K562 (cell line): ENCODE data around the gene SLC39A7. TPM values are rescaled to one million over a fixed set of nuclear protein-coding genes. Genes with fewer than 3 reads are reported as not detected.

Source experiments
- ATAC-seq: fragments of 200-7000 bp; cut with Tn5 transposase; 3 replicates; pipeline ENCODE4 v1.9.1; 2020; ENCODE audit warnings: moderate library complexity
- BruUV-seq: library from RNA; stranded (reverse); fragments of 400-500 nt; replicated peaks from 2 replicates; lab custom pipeline; 2021; lab: Mats Ljungman, UMichigan
- CTCF ChIA-PET: fragments of 300-600 bp; formaldehyde crosslinking; extraction: SDS; loops from one replicate; lab custom pipeline; 2021; ENCODE audit warnings: low intra/inter-chr PET ratio; lab: Yijun Ruan, JAX
- POLR2A ChIA-PET: fragments of 300-600, 350-650 bp; sonication (Branson Sonifier 250); formaldehyde crosslinking; extraction: SDS; loops from one replicate; lab custom pipeline; 2021; ENCODE audit warnings: antibody characterized with exemption, inconsistent platforms; lab: Yijun Ruan, JAX
- DNase-seq, 4 experiments: peaks; one replicate each; pipeline versions ENCODE4 v3.0.0 to v3.0.0-alpha.2; 2011 to 2018; ENCODE audit warnings: low spot score in 3 of 4, mixed read lengths in 3 of 4; ENCODE audit errors: extremely low read depth in 1 of 4
- FAIRE-seq: peaks from 2 replicates; lab custom pipeline; 2011; peaks lifted over from hg19 to GRCh38; lab: Jason Lieb, UNC
- H2AFZ ChIP-seq: 2 replicates; pipeline ENCODE4 v1.6.0; 2011; ENCODE audit warnings: low read depth, low read length, control low read depth, inconsistent platforms
- H3K27ac ChIP-seq: fragments of 200-600 bp; 3 replicates; pipeline ENCODE4 v1.8.0; 2011; ENCODE audit warnings: low read depth, mild to moderate bottlenecking, control low read depth, inconsistent platforms, low read length, moderate library complexity, mixed read lengths; ENCODE audit errors: extremely low read depth
- H3K27me3 ChIP-seq, 2 experiments: fragments of 300-600 bp in 1 of 2; 2 replicates in 1 of 2; 3 replicates in 1 of 2; pipeline versions ENCODE4 v1.6.0 to v1.8.0; 2011; ENCODE audit warnings: inconsistent platforms in 2 of 2, low read length in 2 of 2, mild to moderate bottlenecking in 1 of 2, mixed read lengths in 1 of 2, moderate library complexity in 1 of 2; ENCODE audit not compliant: control insufficient read depth in 2 of 2, insufficient read depth in 2 of 2
- H3K36me3 ChIP-seq: fragments of 300-600 bp; 3 replicates; pipeline ENCODE4 v1.8.0; 2011; ENCODE audit warnings: mild to moderate bottlenecking, low read length, inconsistent platforms; ENCODE audit not compliant: control insufficient read depth, insufficient read depth
- H3K4me1 ChIP-seq, 2 experiments: fragments of 200-600 bp in 1 of 2; replicated peaks in 1 of 2; 2 replicates in 1 of 2; 3 replicates in 1 of 2; pipeline versions ENCODE4 v1.5.1 to v1.8.0; 2011; ENCODE audit warnings: inconsistent platforms in 2 of 2, low read length in 2 of 2, mild to moderate bottlenecking in 1 of 2, mixed read lengths in 1 of 2, moderate library complexity in 1 of 2; ENCODE audit not compliant: control insufficient read depth in 2 of 2, insufficient read depth in 2 of 2
- H3K4me2 ChIP-seq: 2 replicates; pipeline ENCODE4 v1.6.1; 2011; ENCODE audit warnings: low read length, control low read depth, inconsistent platforms, mixed read lengths; ENCODE audit not compliant: insufficient read depth
- H3K4me3 ChIP-seq: fragments of 200-600 bp; sonication (generic), shearing (Covaris generic); 2 replicates; pipeline ENCODE4 v1.5.1; 2016; ENCODE audit warnings: control low read depth, inconsistent platforms
- H3K79me2 ChIP-seq: fragments of 200-600 bp; 3 replicates; pipeline ENCODE4 v1.8.0; 2011; ENCODE audit warnings: low read length, inconsistent platforms; ENCODE audit not compliant: control insufficient read depth, insufficient read depth
- H3K9ac ChIP-seq, 2 experiments: 2 replicates each; pipeline versions ENCODE4 v1.6.0 to v1.6.1; 2011; ENCODE audit warnings: low read depth in 2 of 2, low read length in 2 of 2, control low read depth in 1 of 2, inconsistent platforms in 1 of 2, mild to moderate bottlenecking in 1 of 2, mixed read lengths in 1 of 2; ENCODE audit not compliant: insufficient read depth in 1 of 2
- H3K9me1 ChIP-seq: one replicate; pipeline ENCODE4 v1.6.0; 2011; ENCODE audit warnings: inconsistent platforms, mild to moderate bottlenecking, low read length, moderate library complexity; ENCODE audit not compliant: control insufficient read depth, insufficient read depth
- H3K9me3 ChIP-seq: replicated peaks from 2 replicates; pipeline ENCODE4 v1.5.1; 2011; ENCODE audit warnings: low read depth, low read length, inconsistent platforms; ENCODE audit not compliant: control insufficient read depth, insufficient read depth
- H4K20me1 ChIP-seq: replicated peaks from 2 replicates; pipeline ENCODE4 v1.6.1; 2011; ENCODE audit warnings: low read length, inconsistent platforms, mixed read lengths; ENCODE audit not compliant: control insufficient read depth, insufficient read depth
- ARID2 ChIP-seq: fragments of 450-650 bp; IDR thresholded peaks from 2 replicates; pipeline ENCODE4 v1.6.1; 2017; ENCODE audit warnings: antibody characterized with exemption, mild to moderate bottlenecking
- DIDO1 ChIP-seq: fragments of 450-650 bp; IDR thresholded peaks from 2 replicates; pipeline ENCODE4 v1.6.1; 2016; ENCODE audit warnings: low read depth, missing biosample characterization, missing genetic modification characterization
- KDM1A ChIP-seq, 2 experiments: fragments of 450-650 bp; IDR thresholded peaks; 2 replicates each; pipeline ENCODE4 v1.6.1; 2016; ENCODE audit warnings: mild to moderate bottlenecking in 2 of 2
- PCBP1 ChIP-seq: fragments of 200-400 bp; formaldehyde crosslinking; IDR thresholded peaks from 2 replicates; pipeline ENCODE4 v1.6.1; 2018; ENCODE audit warnings: mild to moderate bottlenecking, low read depth, low read length; ENCODE audit not compliant: poor library complexity, severe bottlenecking
- PHB2 ChIP-seq: fragments of 450-650 bp; IDR thresholded peaks from 2 replicates; pipeline ENCODE4 v1.6.1; 2017; ENCODE audit warnings: low read depth
- POLR2H ChIP-seq: IDR thresholded peaks from 2 replicates; pipeline ENCODE4 v1.6.1; 2016; ENCODE audit warnings: missing genetic modification characterization, low read depth, mild to moderate bottlenecking, control low read depth, missing compliant biosample characterization, moderate library complexity
- RBFOX2 ChIP-seq: fragments of 200-400 bp; formaldehyde crosslinking; IDR thresholded peaks from 2 replicates; pipeline ENCODE4 v1.6.1; 2017; ENCODE audit warnings: low read depth, mild to moderate bottlenecking, low read length, moderate library complexity
- STAG1 ChIP-seq: sonication (generic); formaldehyde crosslinking; IDR thresholded peaks from 2 replicates; pipeline ENCODE4 v1.5.0; 2020; ENCODE audit warnings: missing genetic modification reagents, borderline replicate concordance
- TEAD1 ChIP-seq, 2 experiments: fragments of 450-650 bp in 1 of 2; sonication (generic) in 1 of 2; formaldehyde crosslinking; IDR thresholded peaks; 2 replicates each; pipeline versions ENCODE4 v1.4.0 to v1.8.0; 2020 to 2022; ENCODE audit warnings: mild to moderate bottlenecking in 2 of 2, missing genetic modification reagents in 1 of 2
- YY1 ChIP-seq, 3 experiments: IDR thresholded peaks; 2 replicates each; pipeline ENCODE4 v1.6.1; 2011; ENCODE audit warnings: low read length in 2 of 3, mild to moderate bottlenecking in 2 of 3, moderate library complexity in 2 of 3, borderline replicate concordance in 1 of 3, control low read depth in 1 of 3, low read depth in 1 of 3; ENCODE audit not compliant: insufficient read depth in 3 of 3, insufficient replicate concordance in 2 of 3, control insufficient read depth in 1 of 3, insufficient read length in 1 of 3; ENCODE audit errors: extremely low read depth in 1 of 3
- ZNF174 ChIP-seq: fragments of 250-450 bp; sonication (Bioruptor Pico); IDR thresholded peaks from 2 replicates; pipeline ENCODE4 v1.4.0; 2020; ENCODE audit warnings: mild to moderate bottlenecking
- ZNF232 ChIP-seq: sonication (generic); formaldehyde crosslinking; IDR thresholded peaks from 2 replicates; pipeline ENCODE4 v1.8.0; 2022; ENCODE audit warnings: mild to moderate bottlenecking, missing genetic modification reagents
- ZNF589 ChIP-seq: fragments of 200-800 bp; sonication (Bioruptor generic); IDR thresholded peaks from 2 replicates; pipeline ENCODE4 v1.6.1; 2016; ENCODE audit warnings: low read depth, missing genetic modification characterization, missing compliant biosample characterization
- ZNF76 ChIP-seq: fragments of 250-450 bp; sonication (Bioruptor Pico); IDR thresholded peaks from 2 replicates; pipeline ENCODE4 v1.4.0; 2020; ENCODE audit warnings: mild to moderate bottlenecking, moderate library complexity, borderline replicate concordance
- WGBS: fragments of 100-300 bp; shearing (Covaris generic); methylation state at CpG from one replicate; pipeline ENCODE4 v1.1.6; 2016; ENCODE audit warnings: low coverage, mixed read lengths; ENCODE audit not compliant: insufficient coverage; ENCODE audit errors: missing lambda C conversion rate; 5-methylcytosine and 5-hydroxymethylcytosine counted together
- in situ Hi-C: fragments of 300-500 bp; cut with MboI; formaldehyde crosslinking; loops from 4 replicates; pipeline ENCODE4 v1.15.0; 2018; ENCODE audit warnings: inconsistent platforms, mixed read lengths
- intact Hi-C: fragments of 100-400 bp; cut with micrococcal nuclease; formaldehyde crosslinking; loops from 2 replicates; pipeline ENCODE4 v1.14.2; 2022
- polyA plus RNA-seq, 8 experiments: library from polyadenylated mRNA; depleted of rRNA in 4 of 8; stranded (reverse) in 5 of 8; unstranded in 3 of 8; fragments of >200 nt; fragmentation: Nextera tagmentation in 2 of 8; fragmentation: Illumina TruSeq in 1 of 8; extraction: Ambion mirVana in 2 of 8; extraction: Trizol in 1 of 8; gene quantifications; 2 replicates each; pipeline versions ENCODE4 v1.2.1 to v1.2.3, GENCODE V29; 2011 to 2014; ENCODE audit warnings: inconsistent platforms in 1 of 8, missing spikeins in 1 of 8
- total RNA-seq, 7 experiments: library from RNA; depleted of rRNA in 6 of 7; stranded (reverse); fragments of >200 nt in 6 of 7; fragmentation: Illumina TruSeq in 2 of 7; extraction: Trizol in 2 of 7; gene quantifications; 2 replicates each; pipeline versions ENCODE4 v1.2.1 to v1.2.3, GENCODE V29; 2011 to 2021; ENCODE audit warnings: low replicate concordance in 1 of 7
- TF ChIP-seq, protein P1 (sequence below): sonication (generic); formaldehyde crosslinking; IDR thresholded peaks from 2 replicates; pipeline ENCODE4 v1.9.0; 2022; ENCODE audit warnings: mild to moderate bottlenecking, missing genetic modification reagents
- TF ChIP-seq, protein P2 (sequence below): sonication (generic); formaldehyde crosslinking; IDR thresholded peaks from 2 replicates; pipeline ENCODE4 v1.8.0; 2023; ENCODE audit warnings: missing genetic modification reagents, mild to moderate bottlenecking, borderline replicate concordance

The SLC39A7 gene
- total and polyA plus RNA-seq, 9 of the 15 experiments (the other 6 are each of a cell fraction or from before 2014, with no cell fraction given): 21.7 to 169 (median 121) TPM

DNA sequence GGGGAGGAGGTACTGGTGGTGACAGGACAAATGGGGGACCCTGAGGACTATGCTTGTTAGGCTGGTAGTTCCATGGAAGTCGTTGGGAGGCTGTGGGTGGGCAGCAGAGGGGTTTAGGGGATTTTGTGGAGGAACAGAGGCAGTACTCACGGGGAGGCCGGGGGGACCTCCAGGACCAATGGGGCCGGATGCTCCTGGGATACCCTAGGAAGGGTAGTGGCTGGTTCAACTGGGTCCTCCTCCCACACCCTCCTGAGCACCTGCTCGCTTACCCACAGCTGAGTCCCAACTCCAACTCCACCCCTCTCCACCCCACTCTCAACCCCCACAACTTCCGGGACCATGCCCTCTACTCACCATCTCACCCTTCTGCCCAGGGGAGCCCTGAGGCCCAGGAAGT, 34.3 kb upstream of the SLC39A7 start (continued):
- TF ChIP-seq ZNF232 (CRISPR knock-in tag) (no peak), PHB2 (no peak), ZNF76 (no peak), TEAD1 (CRISPR knock-in tag; IDR thresholded peaks at IDR 0.05) (no peak)

DNA sequence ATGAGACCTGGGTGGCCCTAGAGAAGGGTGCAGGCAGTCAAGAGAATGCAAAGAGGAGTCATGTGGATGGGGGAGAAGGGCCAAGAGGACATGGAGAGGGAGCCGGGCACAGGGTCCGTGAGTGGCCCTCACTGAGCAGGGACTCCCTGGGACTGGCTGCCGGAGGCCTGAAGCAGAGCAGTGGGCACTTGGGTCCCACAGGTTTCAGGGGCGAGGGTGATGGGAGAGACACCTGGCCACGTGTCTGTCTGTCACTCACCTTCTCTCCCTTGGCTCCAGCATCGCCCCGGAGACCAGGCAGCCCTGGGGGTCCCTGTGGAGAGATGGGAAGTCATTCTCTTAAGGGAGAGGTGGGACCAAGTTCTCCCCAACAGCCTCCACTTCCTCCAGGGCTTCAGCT, 33.9 kb upstream of the SLC39A7 start:
- no peaks in the 10 kb centered on the region for H3K9me1 ChIP-seq
- intact Hi-C loops (no loop called here), in situ Hi-C loops (no loop called here)
- H4K20me1 ChIP-seq: peaks cover 4% of the 10 kb centered on the region; the same call in 1 of the 2 replicates
- ChIA-PET POLR2A (no interaction called here), CTCF (no interaction called here)
- H3K4me1 ChIP-seq: peaks cover 4 to 22% of the 10 kb centered on the region in 2 experiments; a peak in 3 of 5 replicates
- no peak overlapping the region for H3K4me2 ChIP-seq
- no peaks in the 10 kb centered on the region for H3K79me2 ChIP-seq
- no peak for ATAC-seq
- no peak for FAIRE-seq
- DNase-seq: no peak
- H3K9ac ChIP-seq: no peak overlapping the region
- no peak overlapping the region for H3K27ac ChIP-seq
- H2AFZ ChIP-seq: no peak overlapping the region
- H3K9me3 ChIP-seq: no peaks in the 10 kb centered on the region
- no peaks in the 10 kb centered on the region for H3K36me3 ChIP-seq
- H3K27me3 ChIP-seq: peaks cover 5 to 43% of the 10 kb centered on the region in 2 experiments; a peak in 3 of 5 replicates
- 0% methylated on average over 6 of the region's 7 CpGs for WGBS
- H3K4me3 ChIP-seq: no peak overlapping the region
- BruUV-seq: no TSS peak
- TF ChIP-seq, protein P1, sequence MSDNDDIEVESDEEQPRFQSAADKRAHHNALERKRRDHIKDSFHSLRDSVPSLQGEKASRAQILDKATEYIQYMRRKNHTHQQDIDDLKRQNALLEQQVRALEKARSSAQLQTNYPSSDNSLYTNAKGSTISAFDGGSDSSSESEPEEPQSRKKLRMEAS: no peak
- TF ChIP-seq PCBP1 (no peak), STAG1 (CRISPR knock-in tag) (no peak), ARID2 (no peak), YY1 (IDR thresholded peaks at IDR 0.05; ENCODE audit: borderline replicate concordance in 1 of 3, control insufficient read depth in 1 of 3, extremely low read depth in 1 of 3, insufficient read depth in 3 of 3, insufficient read length in 1 of 3, insufficient replicate concordance in 2 of 3, low read depth in 1 of 3, low read length in 2 of 3) (no peak), ZNF589 (CRISPR knock-in tag) (no peak), POLR2H (tag) (no peak), KDM1A (IDR thresholded peaks at IDR 0.05) (no peak), ZNF174 (no peak), DIDO1 (no peak), RBFOX2 (no peak)
- TF ChIP-seq, protein P2, sequence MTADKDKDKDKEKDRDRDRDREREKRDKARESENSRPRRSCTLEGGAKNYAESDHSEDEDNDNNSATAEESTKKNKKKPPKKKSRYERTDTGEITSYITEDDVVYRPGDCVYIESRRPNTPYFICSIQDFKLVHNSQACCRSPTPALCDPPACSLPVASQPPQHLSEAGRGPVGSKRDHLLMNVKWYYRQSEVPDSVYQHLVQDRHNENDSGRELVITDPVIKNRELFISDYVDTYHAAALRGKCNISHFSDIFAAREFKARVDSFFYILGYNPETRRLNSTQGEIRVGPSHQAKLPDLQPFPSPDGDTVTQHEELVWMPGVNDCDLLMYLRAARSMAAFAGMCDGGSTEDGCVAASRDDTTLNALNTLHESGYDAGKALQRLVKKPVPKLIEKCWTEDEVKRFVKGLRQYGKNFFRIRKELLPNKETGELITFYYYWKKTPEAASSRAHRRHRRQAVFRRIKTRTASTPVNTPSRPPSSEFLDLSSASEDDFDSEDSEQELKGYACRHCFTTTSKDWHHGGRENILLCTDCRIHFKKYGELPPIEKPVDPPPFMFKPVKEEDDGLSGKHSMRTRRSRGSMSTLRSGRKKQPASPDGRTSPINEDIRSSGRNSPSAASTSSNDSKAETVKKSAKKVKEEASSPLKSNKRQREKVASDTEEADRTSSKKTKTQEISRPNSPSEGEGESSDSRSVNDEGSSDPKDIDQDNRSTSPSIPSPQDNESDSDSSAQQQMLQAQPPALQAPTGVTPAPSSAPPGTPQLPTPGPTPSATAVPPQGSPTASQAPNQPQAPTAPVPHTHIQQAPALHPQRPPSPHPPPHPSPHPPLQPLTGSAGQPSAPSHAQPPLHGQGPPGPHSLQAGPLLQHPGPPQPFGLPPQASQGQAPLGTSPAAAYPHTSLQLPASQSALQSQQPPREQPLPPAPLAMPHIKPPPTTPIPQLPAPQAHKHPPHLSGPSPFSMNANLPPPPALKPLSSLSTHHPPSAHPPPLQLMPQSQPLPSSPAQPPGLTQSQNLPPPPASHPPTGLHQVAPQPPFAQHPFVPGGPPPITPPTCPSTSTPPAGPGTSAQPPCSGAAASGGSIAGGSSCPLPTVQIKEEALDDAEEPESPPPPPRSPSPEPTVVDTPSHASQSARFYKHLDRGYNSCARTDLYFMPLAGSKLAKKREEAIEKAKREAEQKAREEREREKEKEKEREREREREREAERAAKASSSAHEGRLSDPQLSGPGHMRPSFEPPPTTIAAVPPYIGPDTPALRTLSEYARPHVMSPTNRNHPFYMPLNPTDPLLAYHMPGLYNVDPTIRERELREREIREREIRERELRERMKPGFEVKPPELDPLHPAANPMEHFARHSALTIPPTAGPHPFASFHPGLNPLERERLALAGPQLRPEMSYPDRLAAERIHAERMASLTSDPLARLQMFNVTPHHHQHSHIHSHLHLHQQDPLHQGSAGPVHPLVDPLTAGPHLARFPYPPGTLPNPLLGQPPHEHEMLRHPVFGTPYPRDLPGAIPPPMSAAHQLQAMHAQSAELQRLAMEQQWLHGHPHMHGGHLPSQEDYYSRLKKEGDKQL (CRISPR knock-in tag): no peak
